ENCODE results near the gene OR2L3. TPM values are rescaled to one million over a fixed set of nuclear protein-coding genes. Genes with fewer than 3 reads are reported as not detected.

The OR2L3 gene, protein sequence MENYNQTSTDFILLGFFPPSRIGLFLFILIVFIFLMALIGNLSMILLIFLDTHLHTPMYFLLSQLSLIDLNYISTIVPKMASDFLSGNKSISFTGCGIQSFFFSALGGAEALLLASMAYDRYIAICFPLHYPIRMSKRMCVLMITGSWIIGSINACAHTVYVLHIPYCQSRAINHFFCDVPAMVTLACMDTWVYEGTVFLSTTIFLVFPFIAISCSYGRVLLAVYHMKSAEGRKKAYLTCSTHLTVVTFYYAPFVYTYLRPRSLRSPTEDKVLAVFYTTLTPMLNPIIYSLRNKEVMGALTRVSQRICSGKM
- total RNA-seq: not detected

DNA sequence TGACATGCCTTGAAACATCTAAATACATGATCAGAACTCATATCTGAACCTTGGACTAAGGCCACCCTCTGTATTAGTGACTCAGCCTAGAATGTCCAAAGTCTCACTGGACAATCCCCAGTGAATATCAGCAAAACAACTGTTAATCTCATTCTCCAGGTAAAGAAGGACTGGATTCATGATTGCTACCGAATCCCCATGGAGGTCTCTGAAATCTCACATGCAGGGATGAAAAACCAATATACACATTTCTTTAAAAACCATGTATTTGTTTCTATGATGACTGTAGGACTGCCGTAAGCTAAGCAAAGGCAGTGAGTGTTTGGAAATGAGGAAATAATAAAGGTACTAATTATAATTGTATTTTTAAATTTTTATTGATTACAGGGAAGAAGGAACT is at the start of gene OR2L3:
TSS of gene OR2L3 (plus strand) at position 301 of the 400 bp plus-strand sequence. CDS start 13,846 bp downstream, outside the sequence.
- no peak for TF ChIP-seq CTCF (IDR thresholded peaks at IDR 0.05)
- Mint-ChIP-seq H3K4me1 (ENCODE audit: low read depth) (no peaks in the 10 kb centered on the region), H3K27ac (no peak within 1 kb of the TSS), H3K9me3 (peaks cover 19% of the 10 kb centered on the region), H3K27me3 (no peaks in the 10 kb centered on the region), H3K36me3 (ENCODE audit: low read depth) (peaks cover 1% of the 10 kb centered on the region), H3K4me3 (no peak within 1 kb of the TSS)
- ChIA-PET CTCF (no interaction called here), POLR2A (no interaction called here)
- intact Hi-C loops (cut with micrococcal nuclease): no loop called here
- no peak for DNase-seq
- ATAC-seq: no peak

GRCh38 chr1:247998811-247999210 is 47.8 kb upstream of the OR2L3 start:
- H3K36me3 Mint-ChIP-seq (ENCODE audit: low read depth): no peaks in the 10 kb centered on the region
- ATAC-seq (no peak), DNase-seq (no peak)
- H3K27me3 Mint-ChIP-seq: no peaks in the 10 kb centered on the region
- H3K9me3 Mint-ChIP-seq: no peaks in the 10 kb centered on the region
- peaks cover 1% of the 10 kb centered on the region for H3K4me1 Mint-ChIP-seq (ENCODE audit: low read depth)
- intact Hi-C loops (cut with micrococcal nuclease): no loop called here
- no peak overlapping the region for H3K27ac Mint-ChIP-seq
- H3K4me3 Mint-ChIP-seq: no peak overlapping the region
- TF ChIP-seq CTCF (IDR thresholded peaks at IDR 0.05): no peak
- ChIA-PET CTCF (no interaction called here), POLR2A (no interaction called here)

DNA sequence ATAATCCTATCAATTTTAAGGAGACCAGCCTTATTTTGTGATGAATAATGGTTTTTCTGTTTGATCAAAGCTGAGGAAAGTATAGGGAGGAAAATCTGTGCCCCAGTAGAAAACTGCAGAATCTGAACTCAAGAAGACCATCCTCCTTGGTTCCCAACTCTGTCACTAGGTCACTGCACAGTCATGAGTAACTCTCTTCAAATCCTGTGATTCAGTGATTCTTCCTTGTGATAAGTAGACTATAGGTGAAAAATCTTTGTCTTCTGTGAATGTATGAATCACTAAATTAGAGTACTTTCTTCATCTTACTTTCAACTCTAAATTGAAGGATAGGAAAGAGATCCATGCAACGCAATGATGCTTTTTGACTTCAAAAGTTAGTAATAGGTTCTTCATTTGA is 46.5 kb upstream of the OR2L3 start:
- intact Hi-C loops (cut with micrococcal nuclease): no loop called here
- no peak for TF ChIP-seq CTCF (IDR thresholded peaks at IDR 0.05)
- Mint-ChIP-seq H3K27ac (no peak overlapping the region), H3K36me3 (ENCODE audit: low read depth) (no peaks in the 10 kb centered on the region), H3K27me3 (no peaks in the 10 kb centered on the region), H3K4me1 (ENCODE audit: low read depth) (peaks cover 1% of the 10 kb centered on the region), H3K9me3 (no peaks in the 10 kb centered on the region), H3K4me3 (no peak overlapping the region)
- POLR2A ChIA-PET: no interaction called here
- CTCF ChIA-PET: no interaction called here
- ATAC-seq (no peak), DNase-seq (no peak)

- H3K9me3 Mint-ChIP-seq: peaks cover 37% of the 10 kb centered on the region
- H3K27me3 Mint-ChIP-seq: no peaks in the 10 kb centered on the region
- H3K4me3 Mint-ChIP-seq: no peak overlapping the region
- peaks cover 9% of the 10 kb centered on the region for H3K36me3 Mint-ChIP-seq (ENCODE audit: low read depth)
- TF ChIP-seq CTCF (IDR thresholded peaks at IDR 0.05): no peak
- no peak overlapping the region for H3K27ac Mint-ChIP-seq
- intact Hi-C loops (cut with micrococcal nuclease): no loop called here
- CTCF ChIA-PET: no interaction called here
- POLR2A ChIA-PET: no interaction called here
- no peak for DNase-seq
- ATAC-seq: no peak
- H3K4me1 Mint-ChIP-seq (ENCODE audit: low read depth): no peaks in the 10 kb centered on the region
Measured at GRCh38 chr1:248007778-248008177, 38.9 kb upstream of the OR2L3 start.

DNA sequence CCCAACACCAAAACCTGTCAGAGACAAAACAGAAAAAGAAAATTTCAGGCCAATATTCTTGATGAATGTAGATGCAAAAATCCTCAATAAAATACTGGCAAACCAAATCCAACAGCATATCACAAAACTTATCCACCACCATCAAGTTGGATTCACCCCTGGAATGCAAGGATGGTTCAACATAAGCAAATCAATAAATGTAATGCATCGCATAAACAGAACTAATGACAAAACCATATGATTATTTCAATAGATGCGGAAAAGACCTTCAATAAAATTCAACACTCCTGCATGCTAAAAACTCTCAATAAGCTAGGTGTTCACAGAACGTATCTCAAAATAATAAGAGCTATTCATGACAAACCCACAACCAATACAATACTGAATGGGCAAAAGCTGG is 37.0 kb upstream of the OR2L3 start:
- H3K27me3 Mint-ChIP-seq: no peaks in the 10 kb centered on the region
- DNase-seq (no peak), ATAC-seq (no peak)
- peaks cover 37% of the 10 kb centered on the region for H3K9me3 Mint-ChIP-seq
- H3K4me3 Mint-ChIP-seq: no peak overlapping the region
- intact Hi-C loops (cut with micrococcal nuclease): no loop called here
- peaks cover 9% of the 10 kb centered on the region for H3K36me3 Mint-ChIP-seq (ENCODE audit: low read depth)
- no peak overlapping the region for H3K27ac Mint-ChIP-seq
- TF ChIP-seq CTCF (IDR thresholded peaks at IDR 0.05): no peak
- H3K4me1 Mint-ChIP-seq (ENCODE audit: low read depth): no peaks in the 10 kb centered on the region
- ChIA-PET CTCF (no interaction called here), POLR2A (no interaction called here)

All from activated CD8-positive, alpha-beta T cell treated with anti-CD3 and anti-CD28 coated beads for 36 hours (primary cell).